Measurements from ENCODE around the gene POMT2. TPM values are rescaled to one million over a fixed set of nuclear protein-coding genes. Genes with fewer than 3 reads are reported as not detected.

Gene POMT2
- total RNA-seq, 2 experiments from 2014 or later, result 5.9 to 31.4 TPM

- H3K79me2 ChIP-seq (ENCODE audit: insufficient read depth, low read depth, low read length), result no peaks in the 10 kb centered on the region
- BruUV-seq (replicated peaks), result no TSS peak
- H3K4me3 ChIP-seq (ENCODE audit: low read depth, low read length, poor library complexity, severe bottlenecking), result no peak overlapping the region
- ChIA-PET CTCF (ENCODE audit: unreplicated experiment) (no interaction called here), POLR2A (interaction anchor here (0.6 kb wide), 1 partner anchor 17 kb away, joined by 3 read pairs; no protein-coding TSS in a partner anchor)
- TF ChIP-seq EZH2phosphoT487 (IDR thresholded peaks at IDR 0.05; ENCODE audit: borderline replicate concordance, low read depth, low read length) (no peak), CTCF (conservative IDR thresholded peaks at IDR 0.05; ENCODE audit: low read length) (no peak)
- DNase-seq (ENCODE audit: low spot score), result no peak
- intact Hi-C loops (cut with micrococcal nuclease; ENCODE audit: unreplicated experiment), result no loop called here
- no peaks in the 10 kb centered on the region for H4K20me1 ChIP-seq (ENCODE audit: insufficient read depth, low read length)
- H3K4me2 ChIP-seq (ENCODE audit: low read length), result no peak overlapping the region
- no peaks in the 10 kb centered on the region for H3K9me3 ChIP-seq (ENCODE audit: low read length)
- no peaks in the 10 kb centered on the region for H3K36me3 ChIP-seq (ENCODE audit: insufficient read depth, low read length)
- H3K9me2 ChIP-seq (ENCODE audit: insufficient read depth, low read length), result no peaks in the 10 kb centered on the region
- H3K27ac ChIP-seq (ENCODE audit: low read depth, low read length, poor library complexity, severe bottlenecking), result no peak overlapping the region
- no peak overlapping the region for H2AFZ ChIP-seq (ENCODE audit: low read length)
- no peaks in the 10 kb centered on the region for H3K4me1 ChIP-seq (ENCODE audit: insufficient read depth, low read length, poor library complexity, severe bottlenecking)
Observed at GRCh38 chr14:77265561-77266335, 54.9 kb downstream of the POMT2 start.

- DNase-seq (ENCODE audit: low spot score), result no peak
- H3K27ac ChIP-seq (ENCODE audit: low read depth, low read length, poor library complexity, severe bottlenecking), result no peak overlapping the region
- H3K4me3 ChIP-seq (ENCODE audit: low read depth, low read length, poor library complexity, severe bottlenecking), result no peak overlapping the region
- no TSS peak for BruUV-seq (replicated peaks)
- no peaks in the 10 kb centered on the region for H4K20me1 ChIP-seq (ENCODE audit: insufficient read depth, low read length)
- H3K79me2 ChIP-seq (ENCODE audit: insufficient read depth, low read depth, low read length), result no peaks in the 10 kb centered on the region
- ChIA-PET POLR2A (no interaction called here), CTCF (ENCODE audit: unreplicated experiment) (no interaction called here)
- H3K9me3 ChIP-seq (ENCODE audit: low read length), result no peaks in the 10 kb centered on the region
- no peaks in the 10 kb centered on the region for H3K36me3 ChIP-seq (ENCODE audit: insufficient read depth, low read length)
- TF ChIP-seq EZH2phosphoT487 (IDR thresholded peaks at IDR 0.05; ENCODE audit: borderline replicate concordance, low read depth, low read length) (no peak), CTCF (conservative IDR thresholded peaks at IDR 0.05; ENCODE audit: low read length) (no peak)
- H3K9me2 ChIP-seq (ENCODE audit: insufficient read depth, low read length), result no peaks in the 10 kb centered on the region
- H2AFZ ChIP-seq (ENCODE audit: low read length), result no peak overlapping the region
- H3K4me1 ChIP-seq (ENCODE audit: insufficient read depth, low read length, poor library complexity, severe bottlenecking), result no peaks in the 10 kb centered on the region
- no peak overlapping the region for H3K4me2 ChIP-seq (ENCODE audit: low read length)
- intact Hi-C loops (cut with micrococcal nuclease; ENCODE audit: unreplicated experiment), result no loop called here
Observed at GRCh38 chr14:77265187-77265515, 55.5 kb downstream of the POMT2 start.

GRCh38 chr14:77264466-77265186 is 56.1 kb downstream of the POMT2 start:
- no peak overlapping the region for H3K4me3 ChIP-seq (ENCODE audit: low read depth, low read length, poor library complexity, severe bottlenecking)
- H3K9me2 ChIP-seq (ENCODE audit: insufficient read depth, low read length), result no peaks in the 10 kb centered on the region
- TF ChIP-seq CTCF (conservative IDR thresholded peaks at IDR 0.05; ENCODE audit: low read length), result no peak
- TF ChIP-seq EZH2phosphoT487 (IDR thresholded peaks at IDR 0.05; ENCODE audit: borderline replicate concordance, low read depth, low read length), result no peak
- no TSS peak for BruUV-seq (replicated peaks)
- CTCF ChIA-PET (ENCODE audit: unreplicated experiment), result no interaction called here
- no peaks in the 10 kb centered on the region for H3K4me1 ChIP-seq (ENCODE audit: insufficient read depth, low read length, poor library complexity, severe bottlenecking)
- no peaks in the 10 kb centered on the region for H4K20me1 ChIP-seq (ENCODE audit: insufficient read depth, low read length)
- H3K9me3 ChIP-seq (ENCODE audit: low read length), result no peaks in the 10 kb centered on the region
- DNase-seq (ENCODE audit: low spot score), result no peak
- no peak overlapping the region for H3K4me2 ChIP-seq (ENCODE audit: low read length)
- POLR2A ChIA-PET, result no interaction called here
- intact Hi-C loops (cut with micrococcal nuclease; ENCODE audit: unreplicated experiment), result no loop called here
- H3K27ac ChIP-seq (ENCODE audit: low read depth, low read length, poor library complexity, severe bottlenecking), result no peak overlapping the region
- no peak overlapping the region for H2AFZ ChIP-seq (ENCODE audit: low read length)
- no peaks in the 10 kb centered on the region for H3K79me2 ChIP-seq (ENCODE audit: insufficient read depth, low read depth, low read length)
- no peaks in the 10 kb centered on the region for H3K36me3 ChIP-seq (ENCODE audit: insufficient read depth, low read length)
